H9 (cell line): ENCODE results near the gene AMMECR1. TPM values are rescaled to one million over a fixed set of nuclear protein-coding genes. Genes with fewer than 3 reads are reported as not detected.
A peak's percentile ranks its signal among the peaks of the same experiment; 100 is the strongest.

Source experiments
- DNase-seq: peaks from one replicate; pipeline ENCODE4 v3.0.0-alpha.2; 2017
- H2AFZ ChIP-seq: one replicate; pipeline ENCODE4 v1.6.1; 2013; ENCODE audit warnings: mild to moderate bottlenecking, low read length, control low read depth, moderate library complexity
- H2AK5ac ChIP-seq: 2 replicates; pipeline ENCODE4 v1.6.1; 2013; ENCODE audit warnings: low read length, control low read depth, mixed read lengths; ENCODE audit not compliant: insufficient read length
- H2BK120ac ChIP-seq: one replicate; pipeline ENCODE4 v1.6.1; 2013; ENCODE audit warnings: low read depth, mild to moderate bottlenecking, low read length, control low read depth, inconsistent platforms; ENCODE audit not compliant: poor library complexity, severe bottlenecking
- H2BK12ac ChIP-seq: 2 replicates; pipeline ENCODE4 v1.6.1; 2013; ENCODE audit warnings: low read length, control low read depth, mixed read lengths, low read depth; ENCODE audit not compliant: insufficient read length
- H2BK15ac ChIP-seq: 2 replicates; pipeline ENCODE4 v1.6.1; 2013; ENCODE audit warnings: low read depth, low read length, control low read depth
- H2BK20ac ChIP-seq: one replicate; pipeline ENCODE4 v1.6.1; 2013; ENCODE audit warnings: low read depth, mild to moderate bottlenecking, low read length, control low read depth, inconsistent platforms; ENCODE audit not compliant: poor library complexity, severe bottlenecking
- H2BK5ac ChIP-seq: 2 replicates; pipeline ENCODE4 v1.6.1; 2013; ENCODE audit warnings: low read length, control low read depth, mixed read lengths; ENCODE audit not compliant: insufficient read length
- H3K14ac ChIP-seq: 2 replicates; pipeline ENCODE4 v1.6.1; 2013; ENCODE audit warnings: low read length, control low read depth; ENCODE audit not compliant: insufficient read depth
- H3K18ac ChIP-seq: 2 replicates; pipeline ENCODE4 v1.6.1; 2013; ENCODE audit warnings: low read depth, mild to moderate bottlenecking, mixed read lengths, low read length, control low read depth; ENCODE audit not compliant: insufficient read length
- H3K23ac ChIP-seq: 2 replicates; pipeline ENCODE4 v1.6.1; 2013; ENCODE audit warnings: low read length, control low read depth, mixed read lengths, low read depth; ENCODE audit not compliant: insufficient read length
- H3K23me2 ChIP-seq: 2 replicates; pipeline ENCODE4 v1.6.1; 2013; ENCODE audit warnings: low read depth, mild to moderate bottlenecking, mixed read lengths, low read length, control low read depth; ENCODE audit not compliant: insufficient read length, poor library complexity, severe bottlenecking
- H3K27ac ChIP-seq: 2 replicates; pipeline ENCODE4 v1.5.1; 2013; ENCODE audit warnings: low read length, control low read depth, mixed read lengths, low read depth; ENCODE audit not compliant: insufficient read length
- H3K27me3 ChIP-seq: 2 replicates; pipeline ENCODE4 v1.6.1; 2013; ENCODE audit warnings: low read length, control low read depth, inconsistent platforms; ENCODE audit not compliant: insufficient read depth
- H3K4ac ChIP-seq: 2 replicates; pipeline ENCODE4 v1.6.1; 2013; ENCODE audit warnings: low read depth, mild to moderate bottlenecking, control low read depth, inconsistent platforms, low read length, moderate library complexity
- H3K4me1 ChIP-seq: 2 replicates; pipeline ENCODE4 v1.6.1; 2013; ENCODE audit warnings: low read length, control low read depth, inconsistent platforms; ENCODE audit not compliant: insufficient read depth
- H3K4me2 ChIP-seq: 2 replicates; pipeline ENCODE4 v1.6.1; 2013; ENCODE audit warnings: low read length, control low read depth, mixed read lengths; ENCODE audit not compliant: insufficient read length, insufficient read depth
- H3K56ac ChIP-seq: 2 replicates; pipeline ENCODE4 v1.6.1; 2013; ENCODE audit warnings: low read depth, mild to moderate bottlenecking, mixed read lengths, low read length, control low read depth; ENCODE audit not compliant: insufficient read length
- H3K79me1 ChIP-seq: 2 replicates; pipeline ENCODE4 v1.6.1; 2013; ENCODE audit warnings: low read depth, mild to moderate bottlenecking, moderate library complexity, low read length, control low read depth, inconsistent platforms; ENCODE audit not compliant: insufficient read depth, poor library complexity, severe bottlenecking
- H3K79me2 ChIP-seq: 2 replicates; pipeline ENCODE4 v1.6.1; 2013; ENCODE audit warnings: low read length, control low read depth, inconsistent platforms; ENCODE audit not compliant: insufficient read depth
- H3K9ac ChIP-seq: 2 replicates; pipeline ENCODE4 v1.6.1; 2013; ENCODE audit warnings: low read length, control low read depth, mixed read lengths; ENCODE audit not compliant: insufficient read length; ENCODE audit errors: extremely low read depth
- H3K9me3 ChIP-seq: one replicate; pipeline ENCODE4 v1.6.1; 2013; ENCODE audit warnings: low read depth, low read length, inconsistent platforms; ENCODE audit not compliant: control insufficient read depth
- H3T11ph ChIP-seq: one replicate; pipeline ENCODE4 v1.6.1; 2013; ENCODE audit warnings: mild to moderate bottlenecking, low read length, control low read depth, inconsistent platforms
- H4K20me1 ChIP-seq: one replicate; pipeline ENCODE4 v1.6.1; 2013; ENCODE audit not compliant: control insufficient read depth, insufficient read length, insufficient read depth
- H4K5ac ChIP-seq: 2 replicates; pipeline ENCODE4 v1.6.1; 2013; ENCODE audit warnings: low read depth, mild to moderate bottlenecking, mixed read lengths, low read length, control low read depth; ENCODE audit not compliant: insufficient read length
- H4K8ac ChIP-seq: replicated peaks from 2 replicates; pipeline ENCODE4 v1.6.1; 2013; ENCODE audit warnings: low read length, control low read depth, mixed read lengths, low read depth; ENCODE audit not compliant: insufficient read length
- H4K91ac ChIP-seq: 2 replicates; pipeline ENCODE4 v1.6.1; 2013; ENCODE audit warnings: low read depth, mild to moderate bottlenecking, moderate library complexity, mixed read lengths, low read length, control low read depth; ENCODE audit not compliant: insufficient read length
- H3K27ac Mint-ChIP-seq, 3 experiments: 2 replicates in 2 of 3; 3 replicates in 1 of 3; pipeline ENCODE4 v1.8.0; 2020 to 2021; ENCODE audit warnings: mixed read lengths in 3 of 3, mild to moderate bottlenecking in 1 of 3, moderate library complexity in 1 of 3
- H3K27me3 Mint-ChIP-seq: 2 replicates; pipeline ENCODE4 v1.8.0; 2021; ENCODE audit warnings: low read depth, mild to moderate bottlenecking, moderate library complexity, mixed read lengths
- H3K36me3 Mint-ChIP-seq, 3 experiments: 2 replicates in 2 of 3; 3 replicates in 1 of 3; pipeline ENCODE4 v1.8.0; 2020 to 2021; ENCODE audit warnings: low read depth in 3 of 3, mixed read lengths in 3 of 3; ENCODE audit not compliant: insufficient read depth in 1 of 3
- H3K4me1 Mint-ChIP-seq, 2 experiments: 2 replicates each; pipeline ENCODE4 v1.8.0; 2020; ENCODE audit warnings: mixed read lengths in 2 of 2
- H3K4me3 Mint-ChIP-seq, 2 experiments: 2 replicates in 1 of 2; 3 replicates in 1 of 2; pipeline ENCODE4 v1.8.0; 2020 to 2021; ENCODE audit warnings: mild to moderate bottlenecking in 2 of 2, mixed read lengths in 2 of 2, moderate library complexity in 1 of 2
- H3K9me3 Mint-ChIP-seq, 2 experiments: 2 replicates in 1 of 2; 3 replicates in 1 of 2; pipeline ENCODE4 v1.8.0; 2020; ENCODE audit warnings: mild to moderate bottlenecking in 2 of 2, mixed read lengths in 2 of 2, moderate library complexity in 1 of 2
- WGBS: extraction: QIAGEN DNeasy Blood & Tissue Kit; methylation state at CpG from one replicate; pipeline ENCODE4 v1.1.7; 2013; ENCODE audit warnings: missing lambda C conversion rate, low lambda C conversion rate, mixed read lengths; ENCODE audit not compliant: insufficient read length; ENCODE audit errors: extremely low coverage; 5-methylcytosine and 5-hydroxymethylcytosine counted together
- total RNA-seq: library from RNA; stranded (reverse); gene quantifications from 2 replicates; pipeline ENCODE4 v1.2.1, GENCODE V29; 2021
- TF ChIP-seq, protein P1 (sequence below): fragments of 200-600 bp; sonication (generic); conservative IDR thresholded peaks from 3 replicates; pipeline ENCODE4 v1.8.0; 2021; ENCODE audit warnings: antibody characterized with exemption, mild to moderate bottlenecking

The AMMECR1 gene
- total RNA-seq, 1 experiment from 2014 or later: 28.5 TPM

DNA sequence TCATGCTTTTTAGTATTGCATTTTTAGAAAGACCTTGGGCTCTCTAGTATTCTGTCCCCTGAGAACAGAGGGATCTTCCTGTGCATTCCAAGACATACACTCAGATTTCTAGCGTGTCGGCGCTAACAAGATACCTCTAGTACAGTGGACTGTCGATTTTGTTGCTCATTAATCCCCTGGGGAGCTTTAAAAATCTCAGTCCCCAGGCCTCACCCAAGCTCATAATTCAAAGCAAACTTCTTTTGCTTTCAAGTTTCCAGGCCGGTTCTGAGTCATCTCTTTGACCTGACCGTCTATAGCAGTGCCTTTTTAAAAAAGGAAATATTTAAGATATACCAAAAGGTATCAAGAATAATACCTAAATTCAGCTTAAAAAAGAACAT is 137.0 kb downstream of the AMMECR1 start:
- no peak overlapping the region for H3K9ac ChIP-seq

More for the DNA sequence above, 137.0 kb downstream of the AMMECR1 start:
- Mint-ChIP-seq H3K27me3 (no peaks in the 10 kb centered on the region), H3K4me3 (no peak overlapping the region), H3K27ac (0 out of 7 replicates have a peak overlapping the region, but pooled peaks of 1 of the 3 experiments have one; percentile 33), H3K36me3 (peaks cover 0 to 13% (median 5%) of the 10 kb centered on the region in 3 experiments; a peak in 4 of 7 replicates), H3K4me1 (peaks cover 27 to 34% of the 10 kb centered on the region in 2 experiments), H3K9me3 (no peaks in the 10 kb centered on the region)
- Histone ChIP-seq H2BK12ac (no peak overlapping the region), H2AK5ac (no peak overlapping the region), H3K23ac (no peak overlapping the region), H3T11ph (no peak overlapping the region), H2BK120ac (no peak overlapping the region), H3K18ac (no peak overlapping the region), H2BK15ac (no peak overlapping the region), H4K8ac (no peak overlapping the region), H3K56ac (no peak overlapping the region), H3K9me3 (no peaks in the 10 kb centered on the region), H2AFZ (no peak overlapping the region), H4K20me1 (no peaks in the 10 kb centered on the region), H3K79me1 (no peaks in the 10 kb centered on the region), H2BK5ac (no peak overlapping the region), H3K27ac (no peak overlapping the region), H3K4me1 (peaks cover 4% of the 10 kb centered on the region; the same call in 1 of the 2 replicates), H4K5ac (no peak overlapping the region), H3K27me3 (no peaks in the 10 kb centered on the region), H3K4me2 (no peak overlapping the region), H3K23me2 (no peaks in the 10 kb centered on the region), H4K91ac (no peak overlapping the region), H2BK20ac (no peak overlapping the region), H3K79me2 (no peaks in the 10 kb centered on the region), H3K14ac (no peak overlapping the region; the same call in 1 of the 2 replicates), H3K4ac (no peak overlapping the region)
- DNase-seq: no peak
- TF ChIP-seq, protein P1, sequence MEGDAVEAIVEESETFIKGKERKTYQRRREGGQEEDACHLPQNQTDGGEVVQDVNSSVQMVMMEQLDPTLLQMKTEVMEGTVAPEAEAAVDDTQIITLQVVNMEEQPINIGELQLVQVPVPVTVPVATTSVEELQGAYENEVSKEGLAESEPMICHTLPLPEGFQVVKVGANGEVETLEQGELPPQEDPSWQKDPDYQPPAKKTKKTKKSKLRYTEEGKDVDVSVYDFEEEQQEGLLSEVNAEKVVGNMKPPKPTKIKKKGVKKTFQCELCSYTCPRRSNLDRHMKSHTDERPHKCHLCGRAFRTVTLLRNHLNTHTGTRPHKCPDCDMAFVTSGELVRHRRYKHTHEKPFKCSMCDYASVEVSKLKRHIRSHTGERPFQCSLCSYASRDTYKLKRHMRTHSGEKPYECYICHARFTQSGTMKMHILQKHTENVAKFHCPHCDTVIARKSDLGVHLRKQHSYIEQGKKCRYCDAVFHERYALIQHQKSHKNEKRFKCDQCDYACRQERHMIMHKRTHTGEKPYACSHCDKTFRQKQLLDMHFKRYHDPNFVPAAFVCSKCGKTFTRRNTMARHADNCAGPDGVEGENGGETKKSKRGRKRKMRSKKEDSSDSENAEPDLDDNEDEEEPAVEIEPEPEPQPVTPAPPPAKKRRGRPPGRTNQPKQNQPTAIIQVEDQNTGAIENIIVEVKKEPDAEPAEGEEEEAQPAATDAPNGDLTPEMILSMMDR: no peak
- no CpG with 5 or more reads among the region's 6 CpGs for WGBS
